H9 (cell line): ENCODE data around the gene FAF1. TPM values are rescaled to one million over a fixed set of nuclear protein-coding genes. Genes with fewer than 3 reads are reported as not detected.
A peak's percentile ranks its signal among the peaks of the same experiment; 100 is the strongest.

Experiments
- DNase-seq: peaks from one replicate; pipeline ENCODE4 v3.0.0-alpha.2; 2017
- H2AFZ ChIP-seq: one replicate; pipeline ENCODE4 v1.6.1; 2013; ENCODE audit warnings: mild to moderate bottlenecking, low read length, control low read depth, moderate library complexity
- H2AK5ac ChIP-seq: 2 replicates; pipeline ENCODE4 v1.6.1; 2013; ENCODE audit warnings: low read length, control low read depth, mixed read lengths; ENCODE audit not compliant: insufficient read length
- H2BK120ac ChIP-seq: one replicate; pipeline ENCODE4 v1.6.1; 2013; ENCODE audit warnings: low read depth, mild to moderate bottlenecking, low read length, control low read depth, inconsistent platforms; ENCODE audit not compliant: poor library complexity, severe bottlenecking
- H2BK12ac ChIP-seq: 2 replicates; pipeline ENCODE4 v1.6.1; 2013; ENCODE audit warnings: low read length, control low read depth, mixed read lengths, low read depth; ENCODE audit not compliant: insufficient read length
- H2BK15ac ChIP-seq: 2 replicates; pipeline ENCODE4 v1.6.1; 2013; ENCODE audit warnings: low read depth, low read length, control low read depth
- H2BK20ac ChIP-seq: one replicate; pipeline ENCODE4 v1.6.1; 2013; ENCODE audit warnings: low read depth, mild to moderate bottlenecking, low read length, control low read depth, inconsistent platforms; ENCODE audit not compliant: poor library complexity, severe bottlenecking
- H2BK5ac ChIP-seq: 2 replicates; pipeline ENCODE4 v1.6.1; 2013; ENCODE audit warnings: low read length, control low read depth, mixed read lengths; ENCODE audit not compliant: insufficient read length
- H3K14ac ChIP-seq: 2 replicates; pipeline ENCODE4 v1.6.1; 2013; ENCODE audit warnings: low read length, control low read depth; ENCODE audit not compliant: insufficient read depth
- H3K18ac ChIP-seq: 2 replicates; pipeline ENCODE4 v1.6.1; 2013; ENCODE audit warnings: low read depth, mild to moderate bottlenecking, mixed read lengths, low read length, control low read depth; ENCODE audit not compliant: insufficient read length
- H3K23ac ChIP-seq: 2 replicates; pipeline ENCODE4 v1.6.1; 2013; ENCODE audit warnings: low read length, control low read depth, mixed read lengths, low read depth; ENCODE audit not compliant: insufficient read length
- H3K23me2 ChIP-seq: 2 replicates; pipeline ENCODE4 v1.6.1; 2013; ENCODE audit warnings: low read depth, mild to moderate bottlenecking, mixed read lengths, low read length, control low read depth; ENCODE audit not compliant: insufficient read length, poor library complexity, severe bottlenecking
- H3K27ac ChIP-seq: 2 replicates; pipeline ENCODE4 v1.5.1; 2013; ENCODE audit warnings: low read length, control low read depth, mixed read lengths, low read depth; ENCODE audit not compliant: insufficient read length
- H3K27me3 ChIP-seq: 2 replicates; pipeline ENCODE4 v1.6.1; 2013; ENCODE audit warnings: low read length, control low read depth, inconsistent platforms; ENCODE audit not compliant: insufficient read depth
- H3K4ac ChIP-seq: 2 replicates; pipeline ENCODE4 v1.6.1; 2013; ENCODE audit warnings: low read depth, mild to moderate bottlenecking, control low read depth, inconsistent platforms, low read length, moderate library complexity
- H3K4me1 ChIP-seq: 2 replicates; pipeline ENCODE4 v1.6.1; 2013; ENCODE audit warnings: low read length, control low read depth, inconsistent platforms; ENCODE audit not compliant: insufficient read depth
- H3K4me2 ChIP-seq: 2 replicates; pipeline ENCODE4 v1.6.1; 2013; ENCODE audit warnings: low read length, control low read depth, mixed read lengths; ENCODE audit not compliant: insufficient read length, insufficient read depth
- H3K56ac ChIP-seq: 2 replicates; pipeline ENCODE4 v1.6.1; 2013; ENCODE audit warnings: low read depth, mild to moderate bottlenecking, mixed read lengths, low read length, control low read depth; ENCODE audit not compliant: insufficient read length
- H3K79me1 ChIP-seq: 2 replicates; pipeline ENCODE4 v1.6.1; 2013; ENCODE audit warnings: low read depth, mild to moderate bottlenecking, moderate library complexity, low read length, control low read depth, inconsistent platforms; ENCODE audit not compliant: insufficient read depth, poor library complexity, severe bottlenecking
- H3K79me2 ChIP-seq: 2 replicates; pipeline ENCODE4 v1.6.1; 2013; ENCODE audit warnings: low read length, control low read depth, inconsistent platforms; ENCODE audit not compliant: insufficient read depth
- H3K9ac ChIP-seq: 2 replicates; pipeline ENCODE4 v1.6.1; 2013; ENCODE audit warnings: low read length, control low read depth, mixed read lengths; ENCODE audit not compliant: insufficient read length; ENCODE audit errors: extremely low read depth
- H3K9me3 ChIP-seq: one replicate; pipeline ENCODE4 v1.6.1; 2013; ENCODE audit warnings: low read depth, low read length, inconsistent platforms; ENCODE audit not compliant: control insufficient read depth
- H3T11ph ChIP-seq: one replicate; pipeline ENCODE4 v1.6.1; 2013; ENCODE audit warnings: mild to moderate bottlenecking, low read length, control low read depth, inconsistent platforms
- H4K20me1 ChIP-seq: one replicate; pipeline ENCODE4 v1.6.1; 2013; ENCODE audit not compliant: control insufficient read depth, insufficient read length, insufficient read depth
- H4K5ac ChIP-seq: 2 replicates; pipeline ENCODE4 v1.6.1; 2013; ENCODE audit warnings: low read depth, mild to moderate bottlenecking, mixed read lengths, low read length, control low read depth; ENCODE audit not compliant: insufficient read length
- H4K8ac ChIP-seq: replicated peaks from 2 replicates; pipeline ENCODE4 v1.6.1; 2013; ENCODE audit warnings: low read length, control low read depth, mixed read lengths, low read depth; ENCODE audit not compliant: insufficient read length
- H4K91ac ChIP-seq: 2 replicates; pipeline ENCODE4 v1.6.1; 2013; ENCODE audit warnings: low read depth, mild to moderate bottlenecking, moderate library complexity, mixed read lengths, low read length, control low read depth; ENCODE audit not compliant: insufficient read length
- H3K27ac Mint-ChIP-seq, 3 experiments: 2 replicates in 2 of 3; 3 replicates in 1 of 3; pipeline ENCODE4 v1.8.0; 2020 to 2021; ENCODE audit warnings: mixed read lengths in 3 of 3, mild to moderate bottlenecking in 1 of 3, moderate library complexity in 1 of 3
- H3K27me3 Mint-ChIP-seq: 2 replicates; pipeline ENCODE4 v1.8.0; 2021; ENCODE audit warnings: low read depth, mild to moderate bottlenecking, moderate library complexity, mixed read lengths
- H3K36me3 Mint-ChIP-seq, 3 experiments: 2 replicates in 2 of 3; 3 replicates in 1 of 3; pipeline ENCODE4 v1.8.0; 2020 to 2021; ENCODE audit warnings: low read depth in 3 of 3, mixed read lengths in 3 of 3; ENCODE audit not compliant: insufficient read depth in 1 of 3
- H3K4me1 Mint-ChIP-seq, 2 experiments: 2 replicates each; pipeline ENCODE4 v1.8.0; 2020; ENCODE audit warnings: mixed read lengths in 2 of 2
- H3K4me3 Mint-ChIP-seq, 2 experiments: 2 replicates in 1 of 2; 3 replicates in 1 of 2; pipeline ENCODE4 v1.8.0; 2020 to 2021; ENCODE audit warnings: mild to moderate bottlenecking in 2 of 2, mixed read lengths in 2 of 2, moderate library complexity in 1 of 2
- H3K9me3 Mint-ChIP-seq, 2 experiments: 2 replicates in 1 of 2; 3 replicates in 1 of 2; pipeline ENCODE4 v1.8.0; 2020; ENCODE audit warnings: mild to moderate bottlenecking in 2 of 2, mixed read lengths in 2 of 2, moderate library complexity in 1 of 2
- WGBS: extraction: QIAGEN DNeasy Blood & Tissue Kit; methylation state at CpG from one replicate; pipeline ENCODE4 v1.1.7; 2013; ENCODE audit warnings: missing lambda C conversion rate, low lambda C conversion rate, mixed read lengths; ENCODE audit not compliant: insufficient read length; ENCODE audit errors: extremely low coverage; 5-methylcytosine and 5-hydroxymethylcytosine counted together
- total RNA-seq: library from RNA; stranded (reverse); gene quantifications from 2 replicates; pipeline ENCODE4 v1.2.1, GENCODE V29; 2021
- TF ChIP-seq, protein P1 (sequence below): fragments of 200-600 bp; sonication (generic); conservative IDR thresholded peaks from 3 replicates; pipeline ENCODE4 v1.8.0; 2021; ENCODE audit warnings: antibody characterized with exemption, mild to moderate bottlenecking

Gene FAF1
- total RNA-seq, 1 experiment from 2014 or later = 60.8 TPM

DNA sequence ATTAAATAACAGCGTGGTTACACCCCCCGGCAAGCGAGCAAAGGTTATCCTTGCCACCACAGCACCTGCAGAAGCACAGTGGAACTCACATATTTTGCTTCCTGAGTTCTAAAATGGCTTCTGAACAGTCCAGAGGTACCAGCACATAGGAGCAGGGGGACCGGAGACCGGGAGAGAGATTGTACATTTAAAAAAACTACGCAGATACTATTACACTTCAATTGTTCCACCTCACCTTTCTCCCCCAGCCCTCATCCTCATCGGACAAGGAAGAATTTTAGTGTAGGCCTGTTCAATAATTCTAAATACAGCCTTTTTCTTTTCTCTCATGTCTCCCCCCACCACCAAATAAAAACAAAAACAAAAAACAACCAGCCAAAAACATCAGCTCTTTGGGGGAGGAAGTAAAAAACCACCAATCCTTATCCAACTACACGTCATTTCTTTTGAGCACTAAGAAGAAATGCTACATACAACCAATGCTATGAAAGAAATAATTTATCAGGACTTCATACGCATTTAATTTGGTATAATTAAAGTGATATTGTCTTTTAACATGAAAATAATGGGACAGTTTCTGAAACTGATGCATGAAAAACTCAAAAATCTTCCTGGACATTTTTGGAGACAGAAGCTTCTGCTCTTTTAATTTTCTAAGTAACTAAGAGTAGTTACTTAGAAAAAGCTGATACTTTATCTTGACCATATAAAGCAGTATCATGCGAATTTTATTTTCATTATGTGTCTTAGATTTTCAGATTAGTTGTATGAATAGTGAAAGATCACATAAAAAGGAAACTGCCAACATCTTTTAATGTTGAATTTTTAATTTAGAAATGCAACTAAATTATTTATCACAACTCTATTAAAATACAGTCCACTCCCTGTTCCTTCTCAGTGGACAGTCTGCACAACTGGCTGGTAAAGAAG, 19.1 kb upstream of the FAF1 start:
- no peak for DNase-seq
- Histone ChIP-seq H3K4me2 (peak overlapping the region; percentile 89), H3T11ph (no peak overlapping the region), H3K23ac (no peak overlapping the region), H3K9ac (no peak overlapping the region), H2BK15ac (no peak overlapping the region), H3K27ac (no peak overlapping the region), H3K79me1 (no peaks in the 10 kb centered on the region), H2BK120ac (no peak overlapping the region), H2BK20ac (no peak overlapping the region), H4K91ac (no peak overlapping the region), H3K23me2 (peaks cover 6% of the 10 kb centered on the region), H2AFZ (no peak overlapping the region), H3K4ac (no peak overlapping the region), H3K9me3 (no peaks in the 10 kb centered on the region), H4K5ac (no peak overlapping the region), H2BK5ac (no peak overlapping the region), H3K56ac (no peak overlapping the region), H3K79me2 (no peaks in the 10 kb centered on the region), H3K18ac (no peak overlapping the region), H4K8ac (no peak overlapping the region), H3K27me3 (peaks cover 37% of the 10 kb centered on the region), H3K4me1 (0 out of 2 replicates have a peak, but pooled peaks cover 2% of the 10 kb centered on the region), H3K14ac (no peak overlapping the region), H4K20me1 (no peaks in the 10 kb centered on the region), H2BK12ac (no peak overlapping the region), H2AK5ac (no peak overlapping the region)
- peaks cover 95% of the 10 kb centered on the region for H3K27me3 Mint-ChIP-seq
- peaks cover 3% of the 10 kb centered on the region in 2 experiments; a peak in 1 of 5 replicates for H3K9me3 Mint-ChIP-seq
- H3K27ac Mint-ChIP-seq = no peak overlapping the region
- peak overlapping the region; percentile 55 to 81 for H3K4me3 Mint-ChIP-seq
- no peaks in the 10 kb centered on the region; a peak in 1 of 7 replicates for H3K36me3 Mint-ChIP-seq
- WGBS = no CpG with 5 or more reads among the region's 10 CpGs
- TF ChIP-seq, protein P1, sequence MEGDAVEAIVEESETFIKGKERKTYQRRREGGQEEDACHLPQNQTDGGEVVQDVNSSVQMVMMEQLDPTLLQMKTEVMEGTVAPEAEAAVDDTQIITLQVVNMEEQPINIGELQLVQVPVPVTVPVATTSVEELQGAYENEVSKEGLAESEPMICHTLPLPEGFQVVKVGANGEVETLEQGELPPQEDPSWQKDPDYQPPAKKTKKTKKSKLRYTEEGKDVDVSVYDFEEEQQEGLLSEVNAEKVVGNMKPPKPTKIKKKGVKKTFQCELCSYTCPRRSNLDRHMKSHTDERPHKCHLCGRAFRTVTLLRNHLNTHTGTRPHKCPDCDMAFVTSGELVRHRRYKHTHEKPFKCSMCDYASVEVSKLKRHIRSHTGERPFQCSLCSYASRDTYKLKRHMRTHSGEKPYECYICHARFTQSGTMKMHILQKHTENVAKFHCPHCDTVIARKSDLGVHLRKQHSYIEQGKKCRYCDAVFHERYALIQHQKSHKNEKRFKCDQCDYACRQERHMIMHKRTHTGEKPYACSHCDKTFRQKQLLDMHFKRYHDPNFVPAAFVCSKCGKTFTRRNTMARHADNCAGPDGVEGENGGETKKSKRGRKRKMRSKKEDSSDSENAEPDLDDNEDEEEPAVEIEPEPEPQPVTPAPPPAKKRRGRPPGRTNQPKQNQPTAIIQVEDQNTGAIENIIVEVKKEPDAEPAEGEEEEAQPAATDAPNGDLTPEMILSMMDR = no peak
- peaks cover 19 to 25% of the 10 kb centered on the region in 2 experiments for H3K4me1 Mint-ChIP-seq
